Endothelial cell of umbilical vein (primary cell): Measurements from ENCODE around the gene GRID1. TPM values are rescaled to one million over a fixed set of nuclear protein-coding genes. Genes with fewer than 3 reads are reported as not detected.

Source experiments
- BruUV-seq: library from RNA; stranded (reverse); fragments of 400-500 nt; replicated peaks from 2 replicates; lab custom pipeline; 2021; lab: Mats Ljungman, UMichigan
- CTCF ChIA-PET: fragments of 300-600, 350-600 bp; sonication (Branson Sonifier 250); formaldehyde crosslinking; loops from one replicate; lab custom pipeline; 2021; ENCODE audit warnings: antibody characterized with exemption, inconsistent platforms; lab: Charles Lee
- POLR2A ChIA-PET: fragments of 300-600, 350-600 bp; sonication (Branson Sonifier 250); formaldehyde crosslinking; loops from one replicate; lab custom pipeline; 2021; ENCODE audit warnings: antibody characterized with exemption, inconsistent platforms; lab: Charles Lee
- DNase-seq: peaks from one replicate; pipeline ENCODE4 v3.0.0-alpha.2; 2011; ENCODE audit warnings: low read depth, low spot score
- FAIRE-seq: peaks from 2 replicates; lab custom pipeline; 2011; peaks lifted over from hg19 to GRCh38; lab: Jason Lieb, UNC
- H2AFZ ChIP-seq: 2 replicates; pipeline ENCODE4 v1.6.0; 2012; ENCODE audit warnings: low read depth, low read length, control low read depth, inconsistent platforms
- H3K27ac ChIP-seq: 2 replicates; pipeline ENCODE4 v1.5.1; 2011; ENCODE audit warnings: low read depth, mild to moderate bottlenecking, control low read depth, low read length, moderate library complexity; ENCODE audit not compliant: insufficient read depth
- H3K27me3 ChIP-seq, 2 experiments: 2 replicates each; pipeline versions ENCODE4 v1.6.0 to v1.6.1; 2011; ENCODE audit warnings: low read length in 2 of 2, mixed read lengths in 1 of 2; ENCODE audit not compliant: control insufficient read depth in 2 of 2, insufficient read depth in 2 of 2
- H3K36me3 ChIP-seq, 2 experiments: 2 replicates in 1 of 2; 3 replicates in 1 of 2; pipeline ENCODE4 v1.5.1; 2011; ENCODE audit warnings: low read length in 2 of 2, mild to moderate bottlenecking in 1 of 2, moderate library complexity in 1 of 2; ENCODE audit not compliant: control insufficient read depth in 2 of 2, insufficient read depth in 2 of 2; ENCODE audit errors: extremely low read depth in 1 of 2
- H3K4me1 ChIP-seq: 3 replicates; pipeline ENCODE4 v1.5.1; 2011; ENCODE audit warnings: mild to moderate bottlenecking, low read length; ENCODE audit not compliant: control insufficient read depth, insufficient read depth; ENCODE audit errors: extremely low read depth
- H3K4me2 ChIP-seq: 2 replicates; pipeline ENCODE4 v1.6.1; 2011; ENCODE audit warnings: low read length, control low read depth, mixed read lengths; ENCODE audit not compliant: insufficient read depth
- H3K4me3 ChIP-seq, 3 experiments: fragments of 200-600 bp in 1 of 3; sonication (generic), shearing (Covaris generic) in 1 of 3; replicated peaks in 1 of 3; 2 replicates each; pipeline ENCODE4 v1.5.1; 2011 to 2016; ENCODE audit warnings: control low read depth in 3 of 3, low read length in 3 of 3, mild to moderate bottlenecking in 2 of 3, inconsistent platforms in 1 of 3, low read depth in 1 of 3, moderate library complexity in 1 of 3; ENCODE audit not compliant: insufficient read depth in 1 of 3
- H3K79me2 ChIP-seq: 2 replicates; pipeline ENCODE4 v1.6.0; 2012; ENCODE audit warnings: low read length, inconsistent platforms; ENCODE audit not compliant: control insufficient read depth, insufficient read depth
- H3K9ac ChIP-seq: replicated peaks from 2 replicates; pipeline ENCODE3; 2011; ENCODE audit warnings: low read length, control low read depth; ENCODE audit not compliant: insufficient read depth; ENCODE audit errors: extremely low read depth
- H3K9me1 ChIP-seq: replicated peaks from 3 replicates; pipeline ENCODE4 v1.6.0; 2011; ENCODE audit warnings: mild to moderate bottlenecking, low read length; ENCODE audit not compliant: control insufficient read depth, insufficient read depth; ENCODE audit errors: extremely low read depth
- H3K9me3 ChIP-seq: replicated peaks from 2 replicates; pipeline ENCODE4 v1.5.1; 2012; ENCODE audit warnings: low read length, inconsistent platforms; ENCODE audit not compliant: control insufficient read depth, insufficient read depth
- H4K20me1 ChIP-seq: replicated peaks from 2 replicates; pipeline ENCODE3; 2011; ENCODE audit warnings: mild to moderate bottlenecking, low read length; ENCODE audit not compliant: control insufficient read depth, insufficient read depth; ENCODE audit errors: extremely low read depth
- EZH2 ChIP-seq: IDR thresholded peaks from 2 replicates; pipeline ENCODE4 v1.6.1; 2012; ENCODE audit warnings: borderline replicate concordance, low read depth, mild to moderate bottlenecking, moderate library complexity, low read length, inconsistent platforms; ENCODE audit not compliant: severe bottlenecking
- FOS ChIP-seq: IDR thresholded peaks from 2 replicates; pipeline ENCODE4 v1.6.1; 2011; ENCODE audit warnings: mild to moderate bottlenecking, low read length, moderate library complexity, borderline replicate concordance; ENCODE audit not compliant: insufficient read depth
- GATA2 ChIP-seq: IDR thresholded peaks from 2 replicates; pipeline ENCODE4 v1.7.0; 2011; ENCODE audit warnings: low read depth, mild to moderate bottlenecking, moderate library complexity, mixed read lengths, low read length; ENCODE audit not compliant: insufficient read length, insufficient read depth
- JUN ChIP-seq: IDR thresholded peaks from 2 replicates; pipeline ENCODE4 v1.6.1; 2011; ENCODE audit warnings: borderline replicate concordance, low read depth; ENCODE audit not compliant: insufficient read length, insufficient read depth
- MYC ChIP-seq: IDR thresholded peaks from one replicate; pipeline ENCODE4 v1.6.1; 2011; ENCODE audit warnings: mild to moderate bottlenecking, low read depth, low read length
- POLR2A ChIP-seq: IDR thresholded peaks from 2 replicates; pipeline ENCODE4 v1.6.1; 2012; ENCODE audit warnings: low read depth, mild to moderate bottlenecking, control low read depth, low read length
- POLR2AphosphoS5 ChIP-seq: IDR thresholded peaks from 2 replicates; pipeline ENCODE4 v1.6.1; 2012; ENCODE audit warnings: low read depth, mild to moderate bottlenecking, control low read depth, low read length, moderate library complexity; ENCODE audit not compliant: insufficient read depth
- dilution Hi-C: fragments of 300-500 bp; cut with MboI; formaldehyde crosslinking; loops from one replicate; pipeline ENCODE4 v1.15.0; 2019; ENCODE audit warnings: low sequenced_read_pairs; ENCODE audit not compliant: extremely low pct_ligation_motif_present
- intact Hi-C: fragments of 100-400 bp; cut with micrococcal nuclease; formaldehyde crosslinking; loops from one replicate; pipeline ENCODE4 v1.10.0; 2022
- polyA plus RNA-seq, 4 experiments: library from polyadenylated mRNA; depleted of rRNA in 3 of 4; stranded (reverse) in 3 of 4; unstranded in 1 of 4; fragments of >200 nt; gene quantifications; 2 replicates each; pipeline versions ENCODE4 v1.2.1 to v1.2.3, GENCODE V29; 2011 to 2012; ENCODE audit warnings: missing spikeins in 1 of 4
- total RNA-seq: library from RNA; stranded (reverse); gene quantifications from 2 replicates; pipeline ENCODE4 v1.2.3, GENCODE V29; 2021
- TF ChIP-seq, protein P1 (sequence below), 2 donors: IDR thresholded peaks; 1 replicate in 1 of 2; 2 replicates in 1 of 2; pipeline ENCODE4 v1.5.1; 2011; ENCODE audit warnings: low read length in 2 of 2, mild to moderate bottlenecking in 2 of 2, moderate library complexity in 2 of 2, control low read depth in 1 of 2, inconsistent platforms in 1 of 2, low read depth in 1 of 2; ENCODE audit not compliant: insufficient read depth in 1 of 2; ENCODE audit errors: extremely low read depth in 1 of 2
- TF ChIP-seq, protein P2 (sequence below): IDR thresholded peaks from 2 replicates; pipeline ENCODE4 v1.6.1; 2011; ENCODE audit not compliant: insufficient read depth, insufficient read length

The GRID1 gene
- total and polyA plus RNA-seq, 2 donors (not counting 3 experiments of a cell fraction or from before 2014, with no cell fraction given), result not detected

DNA sequence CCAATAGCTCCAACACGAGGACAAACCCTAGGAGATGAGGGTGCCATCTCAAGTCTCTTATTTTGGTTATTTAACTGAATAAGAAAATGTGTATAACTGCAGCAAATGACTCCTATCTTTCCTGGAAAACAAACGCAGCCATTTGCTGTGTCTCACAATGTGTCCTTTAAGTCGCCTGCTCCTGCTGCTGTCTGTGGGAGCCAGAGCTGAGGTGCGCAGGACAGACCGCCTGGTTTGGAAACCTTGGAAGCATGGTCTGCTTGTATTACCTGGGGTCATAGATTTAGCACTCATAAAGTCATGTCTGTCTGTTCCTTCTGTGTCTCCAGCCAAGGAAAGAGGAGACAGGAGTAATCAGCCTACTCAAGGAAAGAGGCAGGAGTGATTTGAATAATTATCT, 760.2 kb downstream of the GRID1 start:
- H3K36me3 ChIP-seq, result no peaks in the 10 kb centered on the region
- no TSS peak for BruUV-seq
- dilution Hi-C loops (no loop called here), intact Hi-C loops (no loop called here)
- no peaks in the 10 kb centered on the region for H3K4me1 ChIP-seq
- H3K9me3 ChIP-seq, result no peaks in the 10 kb centered on the region
- H4K20me1 ChIP-seq, result no peaks in the 10 kb centered on the region
- no peak for TF ChIP-seq EZH2
- TF ChIP-seq POLR2AphosphoS5, result no peak
- TF ChIP-seq, protein P1, sequence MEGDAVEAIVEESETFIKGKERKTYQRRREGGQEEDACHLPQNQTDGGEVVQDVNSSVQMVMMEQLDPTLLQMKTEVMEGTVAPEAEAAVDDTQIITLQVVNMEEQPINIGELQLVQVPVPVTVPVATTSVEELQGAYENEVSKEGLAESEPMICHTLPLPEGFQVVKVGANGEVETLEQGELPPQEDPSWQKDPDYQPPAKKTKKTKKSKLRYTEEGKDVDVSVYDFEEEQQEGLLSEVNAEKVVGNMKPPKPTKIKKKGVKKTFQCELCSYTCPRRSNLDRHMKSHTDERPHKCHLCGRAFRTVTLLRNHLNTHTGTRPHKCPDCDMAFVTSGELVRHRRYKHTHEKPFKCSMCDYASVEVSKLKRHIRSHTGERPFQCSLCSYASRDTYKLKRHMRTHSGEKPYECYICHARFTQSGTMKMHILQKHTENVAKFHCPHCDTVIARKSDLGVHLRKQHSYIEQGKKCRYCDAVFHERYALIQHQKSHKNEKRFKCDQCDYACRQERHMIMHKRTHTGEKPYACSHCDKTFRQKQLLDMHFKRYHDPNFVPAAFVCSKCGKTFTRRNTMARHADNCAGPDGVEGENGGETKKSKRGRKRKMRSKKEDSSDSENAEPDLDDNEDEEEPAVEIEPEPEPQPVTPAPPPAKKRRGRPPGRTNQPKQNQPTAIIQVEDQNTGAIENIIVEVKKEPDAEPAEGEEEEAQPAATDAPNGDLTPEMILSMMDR (IDR thresholded peaks at IDR 0.05; ENCODE audit: extremely low read depth in 1 of 2, insufficient read depth in 1 of 2, low read depth in 1 of 2, low read length in 2 of 2), result no peak
- no peak for TF ChIP-seq GATA2
- TF ChIP-seq JUN, result no peak
- no peak for TF ChIP-seq FOS
- no peak for TF ChIP-seq MYC
- TF ChIP-seq POLR2A, result no peak
- TF ChIP-seq, protein P2, sequence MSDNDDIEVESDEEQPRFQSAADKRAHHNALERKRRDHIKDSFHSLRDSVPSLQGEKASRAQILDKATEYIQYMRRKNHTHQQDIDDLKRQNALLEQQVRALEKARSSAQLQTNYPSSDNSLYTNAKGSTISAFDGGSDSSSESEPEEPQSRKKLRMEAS, result no peak
- no peak overlapping the region for H3K9ac ChIP-seq
- H3K79me2 ChIP-seq, result no peaks in the 10 kb centered on the region
- no peak overlapping the region for H2AFZ ChIP-seq
- CTCF ChIA-PET, result no interaction called here
- no peak overlapping the region for H3K4me2 ChIP-seq
- FAIRE-seq (no peak), DNase-seq (no peak)
- no peaks in the 10 kb centered on the region for H3K9me1 ChIP-seq
- no peak overlapping the region for H3K27ac ChIP-seq
- POLR2A ChIA-PET, result no interaction called here
- H3K4me3 ChIP-seq, result no peak overlapping the region
- no peaks in the 10 kb centered on the region for H3K27me3 ChIP-seq
